GM21723 (cell line): ENCODE results near the gene SMIM30.

Source experiments
- ATAC-seq: cut with Tn5 transposase; IDR thresholded peaks from one replicate; pipeline ENCODE4 v1.9.1; 2021; ENCODE audit warnings: mild to moderate bottlenecking, moderate library complexity; ENCODE audit not compliant: unreplicated experiment

The SMIM30 gene

GRCh38 chr7:113109718-113110117 lies 8.6 kb downstream of the SMIM30 start:
- no peak for ATAC-seq

GRCh38 chr7:113100121-113100603 lies 18.2 kb downstream of the SMIM30 start:
- no peak for ATAC-seq

- no peak for ATAC-seq
Observed at GRCh38 chr7:113099284-113099919, 19.0 kb downstream of the SMIM30 start.

- ATAC-seq: no peak
Observed at GRCh38 chr7:113094517-113095249, 23.7 kb downstream of the SMIM30 start.

- ATAC-seq: no peak
Observed at GRCh38 chr7:113093561-113093960, 24.8 kb downstream of the SMIM30 start.

GRCh38 chr7:113092762-113093161 lies 25.6 kb downstream of the SMIM30 start:
- ATAC-seq: no peak

GRCh38 chr7:113087071-113087998 lies 31.0 kb downstream of the SMIM30 start:
- ATAC-seq: no peak

- peak; percentile 76 for ATAC-seq
Observed at GRCh38 chr7:113086431-113086888, 31.9 kb downstream of the SMIM30 start, which contains the start of gene GPR85. TSS of gene GPR85 (minus strand) at chr7:113086827. CDS start at chr7:113084721, 2,106 bp downstream.

- peak; percentile 34 for ATAC-seq
Observed at GRCh38 chr7:113085781-113086390, 32.5 kb downstream of the SMIM30 start.

GRCh38 chr7:113084496-113085172 lies 33.7 kb downstream of the SMIM30 start:
- ATAC-seq: no peak

- no peak for ATAC-seq
Observed at GRCh38 chr7:113083816-113084495, 34.4 kb downstream of the SMIM30 start.

GRCh38 chr7:113083132-113083815 lies 35.1 kb downstream of the SMIM30 start:
- peak; percentile 60 for ATAC-seq

GRCh38 chr7:113078331-113078730 lies 40.0 kb downstream of the SMIM30 start:
- ATAC-seq: no peak

- ATAC-seq: no peak
Observed at GRCh38 chr7:113076703-113077102, 41.7 kb downstream of the SMIM30 start.

GRCh38 chr7:113071465-113071864 lies 46.9 kb downstream of the SMIM30 start:
- ATAC-seq: peak; percentile 81
